ENCODE data around the gene ACKR3. TPM values are rescaled to one million over a fixed set of nuclear protein-coding genes. Genes with fewer than 3 reads are reported as not detected.

ACKR3 gene
- total RNA-seq, 1 donor from 2014 or later, result 39.3 TPM

GRCh38 chr2:236617796-236618195 lies 48.2 kb downstream of the ACKR3 start:
- Histone ChIP-seq H3K27ac (replicated peaks) (no peak overlapping the region), H3K4me3 (no peak overlapping the region), H3K36me3 (no peaks in the 10 kb centered on the region), H3K27me3 (ENCODE audit: low read depth) (peaks cover 4% of the 10 kb centered on the region), H3K4me1 (peaks cover 4% of the 10 kb centered on the region), H3K9me3 (replicated peaks) (no peaks in the 10 kb centered on the region)
- intact Hi-C loops (cut with micrococcal nuclease), result no loop called here
- no peak for TF ChIP-seq CTCF (IDR thresholded peaks at IDR 0.05; ENCODE audit: borderline replicate concordance)
- DNase-seq, result no peak

- intact Hi-C loops (cut with micrococcal nuclease), result no loop called here
- H3K4me1 ChIP-seq, result peaks cover 3% of the 10 kb centered on the region
- no peak for DNase-seq
- H3K27me3 ChIP-seq (ENCODE audit: low read depth), result peaks cover 4% of the 10 kb centered on the region
- TF ChIP-seq CTCF (IDR thresholded peaks at IDR 0.05; ENCODE audit: borderline replicate concordance), result no peak
- no peak overlapping the region for H3K4me3 ChIP-seq
- H3K36me3 ChIP-seq, result no peaks in the 10 kb centered on the region
- H3K27ac ChIP-seq (replicated peaks), result no peak overlapping the region
- H3K9me3 ChIP-seq (replicated peaks), result no peaks in the 10 kb centered on the region
Observed at GRCh38 chr2:236618370-236618769, 48.7 kb downstream of the ACKR3 start.

- Histone ChIP-seq H3K27ac (replicated peaks) (no peak overlapping the region), H3K4me3 (no peak overlapping the region), H3K9me3 (replicated peaks) (no peaks in the 10 kb centered on the region), H3K36me3 (no peaks in the 10 kb centered on the region), H3K27me3 (ENCODE audit: low read depth) (peaks cover 4% of the 10 kb centered on the region), H3K4me1 (no peaks in the 10 kb centered on the region)
- no peak for TF ChIP-seq CTCF (IDR thresholded peaks at IDR 0.05; ENCODE audit: borderline replicate concordance)
- intact Hi-C loops (cut with micrococcal nuclease), result no loop called here
- DNase-seq, result no peak
Observed at GRCh38 chr2:236619910-236620612, 50.4 kb downstream of the ACKR3 start.

- Histone ChIP-seq H3K27me3 (ENCODE audit: low read depth) (peaks cover 4% of the 10 kb centered on the region), H3K4me1 (no peaks in the 10 kb centered on the region), H3K4me3 (no peak overlapping the region), H3K27ac (replicated peaks) (no peak overlapping the region), H3K9me3 (replicated peaks) (no peaks in the 10 kb centered on the region), H3K36me3 (no peaks in the 10 kb centered on the region)
- DNase-seq, result no peak
- no peak for TF ChIP-seq CTCF (IDR thresholded peaks at IDR 0.05; ENCODE audit: borderline replicate concordance)
- intact Hi-C loops (cut with micrococcal nuclease), result no loop called here
Observed at GRCh38 chr2:236621786-236622185, 52.2 kb downstream of the ACKR3 start.

GRCh38 chr2:236622201-236622600 lies 52.6 kb downstream of the ACKR3 start:
- no peaks in the 10 kb centered on the region for H3K4me1 ChIP-seq
- H3K27ac ChIP-seq (replicated peaks), result no peak overlapping the region
- no peaks in the 10 kb centered on the region for H3K36me3 ChIP-seq
- no peak for DNase-seq
- no peak for TF ChIP-seq CTCF (IDR thresholded peaks at IDR 0.05; ENCODE audit: borderline replicate concordance)
- intact Hi-C loops (cut with micrococcal nuclease), result no loop called here
- no peaks in the 10 kb centered on the region for H3K9me3 ChIP-seq (replicated peaks)
- H3K4me3 ChIP-seq, result no peak overlapping the region
- peaks cover 4% of the 10 kb centered on the region for H3K27me3 ChIP-seq (ENCODE audit: low read depth)

All from left ventricle myocardium inferior (tissue), 1 donor.